ENCODE data around the gene EYS.

EYS gene

DNA sequence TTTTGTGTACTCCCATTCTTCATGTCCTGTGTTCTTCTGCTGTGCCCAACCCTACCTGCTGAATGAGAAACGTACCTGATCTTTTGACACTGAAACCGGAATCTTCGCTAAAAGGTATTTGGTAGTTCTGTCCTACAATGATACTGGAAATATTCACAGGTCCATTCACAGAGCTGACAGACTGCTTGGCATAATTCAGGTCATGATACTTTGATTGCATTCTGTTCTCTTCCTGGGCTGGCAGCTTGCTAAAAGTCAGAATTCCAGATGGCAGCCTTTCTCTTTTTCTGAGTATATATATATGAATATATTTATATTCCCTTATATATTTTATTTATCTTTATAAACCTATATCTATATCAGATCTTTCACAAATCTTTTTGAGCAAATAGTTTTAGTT, 1696.4 kb downstream of the EYS start:
- no peaks in the 10 kb centered on the region for H3K36me3 ChIP-seq (ENCODE audit: insufficient read depth, insufficient read length, low read length)
- no peak overlapping the region for H3K9ac ChIP-seq (ENCODE audit: insufficient read length, low read depth)
- H3K9me3 ChIP-seq (ENCODE audit: insufficient read depth, low read length): no peaks in the 10 kb centered on the region
- no peaks in the 10 kb centered on the region for H3K27me3 ChIP-seq (ENCODE audit: insufficient read depth, insufficient read length)
- no peak overlapping the region for H3K4me3 ChIP-seq (ENCODE audit: insufficient read length, low read depth)
- DNase-seq (ENCODE audit: low read depth, low spot score): no peak
- H3K4me1 ChIP-seq (ENCODE audit: insufficient read depth, insufficient read length): no peaks in the 10 kb centered on the region
- TF ChIP-seq ZNF274 (IDR thresholded peaks at IDR 0.05; ENCODE audit: low read depth, low read length) (no peak), YY1 (IDR thresholded peaks at IDR 0.05; ENCODE audit: insufficient read depth, insufficient read length) (no peak), SUZ12 (IDR thresholded peaks at IDR 0.05; ENCODE audit: extremely low read depth, insufficient read depth, insufficient read length) (no peak)

DNA sequence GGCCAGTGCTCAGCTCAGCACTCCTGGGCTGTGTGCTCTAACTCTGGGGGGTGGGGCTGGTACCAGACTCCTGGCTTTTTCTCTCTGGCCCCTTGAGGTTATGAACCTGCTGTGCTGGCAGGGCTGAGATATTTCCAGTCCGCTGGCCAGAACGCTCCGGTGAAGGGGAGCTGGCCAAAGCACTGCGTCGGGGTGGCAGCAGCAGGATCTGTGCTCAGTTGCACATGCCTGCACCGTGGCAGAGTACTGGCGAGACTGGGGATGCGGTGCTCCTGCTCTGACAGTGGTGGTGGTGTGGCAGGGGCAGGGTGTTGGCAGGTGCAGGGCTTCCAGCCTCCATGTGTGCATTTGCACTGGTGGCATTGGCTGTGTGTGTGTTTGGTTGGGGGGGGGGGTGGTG, 1697.0 kb downstream of the EYS start:
- Histone ChIP-seq H3K9ac (ENCODE audit: insufficient read length, low read depth) (no peak overlapping the region), H3K27me3 (ENCODE audit: insufficient read depth, insufficient read length) (no peaks in the 10 kb centered on the region), H3K4me3 (ENCODE audit: insufficient read length, low read depth) (no peak overlapping the region), H3K4me1 (ENCODE audit: insufficient read depth, insufficient read length) (no peaks in the 10 kb centered on the region), H3K36me3 (ENCODE audit: insufficient read depth, insufficient read length, low read length) (no peaks in the 10 kb centered on the region), H3K9me3 (ENCODE audit: insufficient read depth, low read length) (no peaks in the 10 kb centered on the region)
- no peak for DNase-seq (ENCODE audit: low read depth, low spot score)
- TF ChIP-seq ZNF274 (IDR thresholded peaks at IDR 0.05; ENCODE audit: low read depth, low read length) (no peak), YY1 (IDR thresholded peaks at IDR 0.05; ENCODE audit: insufficient read depth, insufficient read length) (no peak), SUZ12 (IDR thresholded peaks at IDR 0.05; ENCODE audit: extremely low read depth, insufficient read depth, insufficient read length) (no peak)

DNA sequence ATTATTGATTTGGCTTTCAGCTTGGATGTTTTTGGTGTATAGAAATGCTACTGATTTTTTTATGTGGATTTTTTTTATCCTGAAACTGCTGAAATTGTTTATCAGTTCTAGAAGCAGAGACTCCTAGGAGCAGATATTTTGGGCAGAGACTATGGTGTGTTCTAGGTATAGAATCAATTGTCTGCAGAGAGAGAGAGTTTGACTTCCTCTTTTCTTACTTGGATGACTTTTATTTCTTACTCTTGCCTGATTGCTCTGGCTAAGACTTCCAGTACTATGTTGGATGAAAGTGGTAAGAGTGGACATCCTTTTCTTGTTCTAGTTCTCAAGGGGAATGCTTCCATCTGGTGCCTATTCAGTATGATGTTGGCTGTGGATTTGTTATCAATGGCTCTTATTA, 1700.8 kb downstream of the EYS start:
- TF ChIP-seq SUZ12 (IDR thresholded peaks at IDR 0.05; ENCODE audit: extremely low read depth, insufficient read depth, insufficient read length) (no peak), YY1 (IDR thresholded peaks at IDR 0.05; ENCODE audit: insufficient read depth, insufficient read length) (no peak), ZNF274 (IDR thresholded peaks at IDR 0.05; ENCODE audit: low read depth, low read length) (no peak)
- DNase-seq (ENCODE audit: low read depth, low spot score): no peak
- Histone ChIP-seq H3K9me3 (ENCODE audit: insufficient read depth, low read length) (no peaks in the 10 kb centered on the region), H3K9ac (ENCODE audit: insufficient read length, low read depth) (no peak overlapping the region), H3K36me3 (ENCODE audit: insufficient read depth, insufficient read length, low read length) (no peaks in the 10 kb centered on the region), H3K4me3 (ENCODE audit: insufficient read length, low read depth) (no peak overlapping the region), H3K27me3 (ENCODE audit: insufficient read depth, insufficient read length) (no peaks in the 10 kb centered on the region), H3K4me1 (ENCODE audit: insufficient read depth, insufficient read length) (no peaks in the 10 kb centered on the region)

DNA sequence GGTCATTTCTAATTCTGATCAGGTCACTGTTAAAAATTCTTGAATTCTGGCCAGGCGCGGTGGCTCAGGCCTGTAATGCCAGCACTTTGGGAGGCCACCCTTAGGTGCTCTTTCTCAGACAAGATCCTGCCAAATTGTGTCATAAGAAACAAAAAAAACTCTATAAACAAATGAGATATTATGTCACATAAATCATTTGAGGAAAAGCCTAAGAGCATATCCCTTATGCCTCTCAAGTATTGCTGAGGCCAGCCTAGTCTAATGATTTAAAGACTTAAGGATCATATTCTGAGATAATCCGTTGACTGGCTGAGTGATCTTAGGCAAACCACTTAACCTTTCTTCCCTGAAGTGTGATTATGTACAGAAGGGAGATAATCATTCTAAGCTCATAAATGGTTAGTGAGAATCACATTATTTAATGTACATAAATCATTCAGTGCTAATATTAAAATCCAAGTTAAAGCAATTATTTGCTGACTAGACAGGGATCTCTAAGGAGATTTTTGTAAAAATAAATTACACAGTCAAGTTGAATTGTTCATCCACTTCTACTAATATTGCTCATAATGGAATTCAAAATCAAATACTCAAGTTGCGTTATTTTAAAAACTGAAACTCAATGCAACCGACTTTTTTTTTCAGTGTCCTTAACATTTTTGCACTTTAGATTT, 1706.1 kb downstream of the EYS start:
- no peak for DNase-seq (ENCODE audit: low read depth, low spot score)
- Histone ChIP-seq H3K4me1 (ENCODE audit: insufficient read depth, insufficient read length) (no peaks in the 10 kb centered on the region), H3K9ac (ENCODE audit: insufficient read length, low read depth) (no peak overlapping the region), H3K9me3 (ENCODE audit: insufficient read depth, low read length) (no peaks in the 10 kb centered on the region), H3K4me3 (ENCODE audit: insufficient read length, low read depth) (no peak overlapping the region), H3K27me3 (ENCODE audit: insufficient read depth, insufficient read length) (no peaks in the 10 kb centered on the region), H3K36me3 (ENCODE audit: insufficient read depth, insufficient read length, low read length) (no peaks in the 10 kb centered on the region)
- TF ChIP-seq ZNF274 (IDR thresholded peaks at IDR 0.05; ENCODE audit: low read depth, low read length) (no peak), YY1 (IDR thresholded peaks at IDR 0.05; ENCODE audit: insufficient read depth, insufficient read length) (no peak), SUZ12 (IDR thresholded peaks at IDR 0.05; ENCODE audit: extremely low read depth, insufficient read depth, insufficient read length) (no peak)

- Histone ChIP-seq H3K27me3 (ENCODE audit: insufficient read depth, insufficient read length) (no peaks in the 10 kb centered on the region), H3K36me3 (ENCODE audit: insufficient read depth, insufficient read length, low read length) (no peaks in the 10 kb centered on the region), H3K4me1 (ENCODE audit: insufficient read depth, insufficient read length) (no peaks in the 10 kb centered on the region), H3K9me3 (ENCODE audit: insufficient read depth, low read length) (no peaks in the 10 kb centered on the region), H3K4me3 (ENCODE audit: insufficient read length, low read depth) (no peak overlapping the region), H3K9ac (ENCODE audit: insufficient read length, low read depth) (no peak overlapping the region)
- TF ChIP-seq SUZ12 (IDR thresholded peaks at IDR 0.05; ENCODE audit: extremely low read depth, insufficient read depth, insufficient read length): no peak
- no peak for DNase-seq (ENCODE audit: low read depth, low spot score)
These were observed 1707.4 kb downstream of the EYS start for GRCh38 chr6:63999613-64000012.

DNA sequence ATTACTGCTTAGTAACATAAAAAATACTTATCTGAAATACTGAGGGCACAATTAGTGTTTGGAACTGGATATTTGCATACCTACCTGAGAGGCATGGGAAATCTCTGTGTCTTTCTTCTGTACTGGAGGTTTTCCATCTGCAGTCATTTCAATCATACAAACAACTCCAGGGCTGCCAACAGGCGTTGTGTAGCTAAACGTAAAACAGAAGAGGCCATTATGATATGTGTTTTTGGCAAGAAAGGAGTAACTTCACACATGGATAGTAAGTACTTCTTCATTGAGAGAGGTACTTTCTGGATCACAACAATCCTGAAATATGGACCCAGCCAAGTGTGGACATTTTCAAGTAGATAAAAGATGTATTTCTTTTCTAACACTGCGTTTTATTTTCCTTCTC, 1708.0 kb downstream of the EYS start:
- TF ChIP-seq ZNF274 (IDR thresholded peaks at IDR 0.05; ENCODE audit: low read depth, low read length): no peak
- no peak for TF ChIP-seq SUZ12 (IDR thresholded peaks at IDR 0.05; ENCODE audit: extremely low read depth, insufficient read depth, insufficient read length)
- no peak for TF ChIP-seq YY1 (IDR thresholded peaks at IDR 0.05; ENCODE audit: insufficient read depth, insufficient read length)
- Histone ChIP-seq H3K9me3 (ENCODE audit: insufficient read depth, low read length) (no peaks in the 10 kb centered on the region), H3K9ac (ENCODE audit: insufficient read length, low read depth) (no peak overlapping the region), H3K27me3 (ENCODE audit: insufficient read depth, insufficient read length) (no peaks in the 10 kb centered on the region), H3K4me3 (ENCODE audit: insufficient read length, low read depth) (no peak overlapping the region), H3K4me1 (ENCODE audit: insufficient read depth, insufficient read length) (no peaks in the 10 kb centered on the region), H3K36me3 (ENCODE audit: insufficient read depth, insufficient read length, low read length) (no peaks in the 10 kb centered on the region)
- DNase-seq (ENCODE audit: low read depth, low spot score): no peak

DNA sequence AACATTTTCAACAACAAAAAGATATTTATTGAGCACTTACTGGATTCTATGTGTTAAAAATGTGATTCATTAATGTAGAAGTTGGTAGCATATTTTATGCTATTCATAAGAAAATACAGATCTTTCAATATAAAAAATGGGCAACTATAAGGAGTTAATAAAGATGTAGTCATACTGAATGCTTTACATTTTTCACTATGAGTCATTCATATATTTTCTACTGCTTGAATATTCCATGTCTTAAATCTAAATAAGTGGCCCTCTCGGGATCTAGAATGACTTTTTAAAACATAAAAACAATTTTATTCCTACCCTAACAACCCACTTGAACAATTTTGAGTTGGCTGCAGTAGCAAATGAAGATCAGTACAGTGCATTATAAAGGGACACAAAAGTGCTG, 1709.3 kb downstream of the EYS start:
- H3K9ac ChIP-seq (ENCODE audit: insufficient read length, low read depth): no peak overlapping the region
- no peak for DNase-seq (ENCODE audit: low read depth, low spot score)
- H3K27me3 ChIP-seq (ENCODE audit: insufficient read depth, insufficient read length): no peaks in the 10 kb centered on the region
- H3K4me3 ChIP-seq (ENCODE audit: insufficient read length, low read depth): no peak overlapping the region
- H3K36me3 ChIP-seq (ENCODE audit: insufficient read depth, insufficient read length, low read length): no peaks in the 10 kb centered on the region
- H3K4me1 ChIP-seq (ENCODE audit: insufficient read depth, insufficient read length): no peaks in the 10 kb centered on the region
- H3K9me3 ChIP-seq (ENCODE audit: insufficient read depth, low read length): no peaks in the 10 kb centered on the region
- TF ChIP-seq ZNF274 (IDR thresholded peaks at IDR 0.05; ENCODE audit: low read depth, low read length) (no peak), YY1 (IDR thresholded peaks at IDR 0.05; ENCODE audit: insufficient read depth, insufficient read length) (no peak), SUZ12 (IDR thresholded peaks at IDR 0.05; ENCODE audit: extremely low read depth, insufficient read depth, insufficient read length) (no peak)
